OCI-LY1 (cell line): Measurements from ENCODE around the gene STK36.

ENCODE experiments used
- H2AFZ ChIP-seq: fragments of 200-600 bp; sonication (generic), shearing (Covaris generic); 2 replicates; pipeline ENCODE4 v1.6.0; 2014; ENCODE audit warnings: antibody characterized with exemption, mild to moderate bottlenecking, low read length
- H3F3A ChIP-seq: fragments of 200-600 bp; sonication (generic), shearing (Covaris generic); 2 replicates; pipeline ENCODE4 v1.6.0; 2014; ENCODE audit warnings: mild to moderate bottlenecking, antibody characterized with exemption, low read length, moderate library complexity; ENCODE audit not compliant: insufficient read depth
- H3K27ac ChIP-seq: fragments of 200-600 bp; sonication (generic); 2 replicates; pipeline ENCODE4 v1.5.1; 2014; ENCODE audit warnings: low read length, mixed run types, mild to moderate bottlenecking, low read depth; ENCODE audit not compliant: poor library complexity, severe bottlenecking
- H3K27me3 ChIP-seq: fragments of 200-600 bp; sonication (generic); 2 replicates; pipeline ENCODE4 v1.6.0; 2014; ENCODE audit warnings: antibody characterized with exemption, mild to moderate bottlenecking, low read length, moderate library complexity; ENCODE audit not compliant: insufficient read depth
- H3K36me3 ChIP-seq: fragments of 200-600 bp; sonication (generic); 2 replicates; pipeline ENCODE4 v1.6.1; 2014; ENCODE audit warnings: mild to moderate bottlenecking, antibody characterized with exemption, low read length, moderate library complexity, mixed read lengths; ENCODE audit not compliant: insufficient read depth
- H3K4me1 ChIP-seq: fragments of 200-600 bp; sonication (generic); 2 replicates; pipeline ENCODE4 v1.5.1; 2014; ENCODE audit warnings: mild to moderate bottlenecking, low read length, moderate library complexity; ENCODE audit not compliant: insufficient read depth, severe bottlenecking
- H3K4me2 ChIP-seq: fragments of 200-600 bp; sonication (generic), shearing (Covaris generic); 2 replicates; pipeline ENCODE4 v1.6.1; 2014; ENCODE audit warnings: low read length
- H3K4me3 ChIP-seq: fragments of 200-600 bp; sonication (generic); 2 replicates; pipeline ENCODE4 v1.5.1; 2014; ENCODE audit warnings: low read length, low read depth, mild to moderate bottlenecking, mixed read lengths; ENCODE audit not compliant: poor library complexity, severe bottlenecking
- H3K79me2 ChIP-seq: fragments of 200-600 bp; shearing (Covaris generic); 2 replicates; pipeline ENCODE4 v1.6.1; 2016; ENCODE audit warnings: mixed run types, low read length, mixed read lengths; ENCODE audit not compliant: insufficient read depth
- H3K9ac ChIP-seq: fragments of 200-600 bp; sonication (generic), shearing (Covaris generic); 2 replicates; pipeline ENCODE4 v1.6.1; 2014; ENCODE audit warnings: mild to moderate bottlenecking, low read length, mixed read lengths
- H3K9me2 ChIP-seq: fragments of 200-600 bp; sonication (generic), shearing (Covaris generic); 2 replicates; pipeline ENCODE4 v1.6.1; 2014; ENCODE audit warnings: low read depth, mild to moderate bottlenecking, low read length, mixed read lengths
- H3K9me3 ChIP-seq: fragments of 200-600 bp; shearing (Covaris generic); 2 replicates; pipeline ENCODE4 v1.6.1; 2014; ENCODE audit warnings: low read length, mixed read lengths
- H4K20me1 ChIP-seq: fragments of 200-600 bp; sonication (generic), shearing (Covaris generic); 2 replicates; pipeline ENCODE4 v1.6.0; 2016; ENCODE audit warnings: mild to moderate bottlenecking, low read length; ENCODE audit not compliant: insufficient read depth
- EZH2 ChIP-seq: fragments of 200-600 bp; sonication (generic), shearing (Covaris generic); IDR thresholded peaks from 2 replicates; pipeline ENCODE4 v1.8.0; 2017; ENCODE audit warnings: borderline replicate concordance, mixed run types, mild to moderate bottlenecking, antibody characterized with exemption, low read length, moderate library complexity, mixed read lengths
- TF ChIP-seq, protein P1 (sequence below): fragments of 200-600 bp; sonication (generic), shearing (Covaris generic); IDR thresholded peaks from 2 replicates; pipeline ENCODE4 v1.5.1; 2017; ENCODE audit warnings: mild to moderate bottlenecking, antibody characterized with exemption, low read length, moderate library complexity, mixed read lengths

The STK36 gene

GRCh38 chr2:218659988-218660358 lies 11.9 kb upstream of the STK36 start:
- H2AFZ ChIP-seq: peak overlapping the region; percentile 68; the same call in 1 of the 2 replicates
- H3K4me2 ChIP-seq: peak overlapping the region; percentile 91
- peak overlapping the region; percentile 98 for H3K9ac ChIP-seq
- peaks cover 7% of the 10 kb centered on the region for H3K79me2 ChIP-seq
- H3K9me3 ChIP-seq: no peaks in the 10 kb centered on the region
- peaks cover 71% of the 10 kb centered on the region for H3K36me3 ChIP-seq
- no peak overlapping the region for H3K27ac ChIP-seq
- no peaks in the 10 kb centered on the region for H3K9me2 ChIP-seq
- peak overlapping the region; percentile 80 for H3K4me3 ChIP-seq
- H3K27me3 ChIP-seq: no peaks in the 10 kb centered on the region
- no peaks in the 10 kb centered on the region for H4K20me1 ChIP-seq
- no peaks in the 10 kb centered on the region for H3F3A ChIP-seq
- no peak for TF ChIP-seq EZH2
- TF ChIP-seq, protein P1, sequence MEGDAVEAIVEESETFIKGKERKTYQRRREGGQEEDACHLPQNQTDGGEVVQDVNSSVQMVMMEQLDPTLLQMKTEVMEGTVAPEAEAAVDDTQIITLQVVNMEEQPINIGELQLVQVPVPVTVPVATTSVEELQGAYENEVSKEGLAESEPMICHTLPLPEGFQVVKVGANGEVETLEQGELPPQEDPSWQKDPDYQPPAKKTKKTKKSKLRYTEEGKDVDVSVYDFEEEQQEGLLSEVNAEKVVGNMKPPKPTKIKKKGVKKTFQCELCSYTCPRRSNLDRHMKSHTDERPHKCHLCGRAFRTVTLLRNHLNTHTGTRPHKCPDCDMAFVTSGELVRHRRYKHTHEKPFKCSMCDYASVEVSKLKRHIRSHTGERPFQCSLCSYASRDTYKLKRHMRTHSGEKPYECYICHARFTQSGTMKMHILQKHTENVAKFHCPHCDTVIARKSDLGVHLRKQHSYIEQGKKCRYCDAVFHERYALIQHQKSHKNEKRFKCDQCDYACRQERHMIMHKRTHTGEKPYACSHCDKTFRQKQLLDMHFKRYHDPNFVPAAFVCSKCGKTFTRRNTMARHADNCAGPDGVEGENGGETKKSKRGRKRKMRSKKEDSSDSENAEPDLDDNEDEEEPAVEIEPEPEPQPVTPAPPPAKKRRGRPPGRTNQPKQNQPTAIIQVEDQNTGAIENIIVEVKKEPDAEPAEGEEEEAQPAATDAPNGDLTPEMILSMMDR: no peak
- peaks cover 20% of the 10 kb centered on the region for H3K4me1 ChIP-seq

DNA sequence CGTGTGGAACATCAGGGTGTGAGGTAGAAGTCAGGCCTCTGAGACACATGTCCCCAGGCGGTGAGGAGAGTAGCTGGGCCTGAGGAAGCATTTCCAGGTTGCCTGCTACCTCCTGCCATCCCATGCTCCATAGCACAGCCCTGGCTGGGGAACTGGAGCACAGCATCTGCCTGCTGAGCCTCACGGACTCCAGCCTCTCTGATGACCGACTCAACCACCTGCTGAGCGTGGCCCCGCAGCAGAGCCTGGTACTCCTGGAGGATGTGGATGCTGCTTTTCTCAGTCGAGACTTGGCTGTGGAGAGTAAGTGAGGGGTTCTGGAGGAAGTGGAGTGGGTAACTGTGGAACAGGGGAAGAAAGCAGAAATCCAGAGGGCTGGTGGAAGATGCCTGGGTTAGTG lies 9.5 kb upstream of the STK36 start:
- H3K79me2 ChIP-seq: peaks cover 7% of the 10 kb centered on the region
- H3K36me3 ChIP-seq: peaks cover 68% of the 10 kb centered on the region
- H3K4me3 ChIP-seq: no peak overlapping the region
- no peaks in the 10 kb centered on the region for H3F3A ChIP-seq
- no peaks in the 10 kb centered on the region for H3K9me3 ChIP-seq
- H3K4me2 ChIP-seq: no peak overlapping the region
- no peaks in the 10 kb centered on the region for H3K27me3 ChIP-seq
- no peak overlapping the region for H2AFZ ChIP-seq
- no peaks in the 10 kb centered on the region for H3K9me2 ChIP-seq
- no peak for TF ChIP-seq EZH2
- TF ChIP-seq, protein P1: no peak
- H3K27ac ChIP-seq: no peak overlapping the region
- peaks cover 20% of the 10 kb centered on the region for H3K4me1 ChIP-seq
- H4K20me1 ChIP-seq: no peaks in the 10 kb centered on the region
- H3K9ac ChIP-seq: no peak overlapping the region

DNA sequence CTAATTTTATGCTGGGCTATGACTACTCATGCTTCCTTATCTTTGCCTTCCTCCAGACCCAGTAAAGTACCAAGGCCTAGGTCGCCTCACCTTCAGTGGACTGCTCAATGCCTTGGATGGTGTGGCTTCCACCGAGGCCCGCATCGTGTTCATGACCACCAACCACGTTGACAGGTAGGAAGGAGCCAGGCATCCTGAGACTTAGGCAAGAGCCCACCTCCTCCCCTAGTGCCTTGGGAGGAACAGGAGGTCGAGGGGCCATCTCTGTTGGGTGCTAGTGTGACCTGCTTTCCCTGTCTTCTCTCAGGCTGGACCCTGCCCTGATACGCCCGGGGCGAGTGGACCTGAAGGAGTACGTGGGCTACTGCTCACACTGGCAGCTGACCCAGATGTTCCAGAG lies 9.1 kb upstream of the STK36 start:
- Histone ChIP-seq H3K9ac (no peak overlapping the region), H3K27ac (no peak overlapping the region), H3K9me2 (no peaks in the 10 kb centered on the region), H3K9me3 (no peaks in the 10 kb centered on the region), H4K20me1 (no peaks in the 10 kb centered on the region), H3K4me3 (no peak overlapping the region), H3K79me2 (peaks cover 7% of the 10 kb centered on the region), H3K36me3 (peaks cover 68% of the 10 kb centered on the region), H3F3A (no peaks in the 10 kb centered on the region), H3K4me2 (no peak overlapping the region), H3K27me3 (no peaks in the 10 kb centered on the region), H3K4me1 (peaks cover 18% of the 10 kb centered on the region), H2AFZ (no peak overlapping the region)
- TF ChIP-seq EZH2: no peak
- TF ChIP-seq, protein P1: no peak
